Activated CD4-positive, alpha-beta T cell treated with anti-CD3 and anti-CD28 coated beads, Interleukin-2, amount 50 U/mL, for 16 hours (primary cell): ENCODE results near the gene SSPN.

ENCODE experiments used
- DNase-seq: peaks from one replicate; pipeline ENCODE4 v3.0.0-alpha.2; 2020

SSPN gene

DNA sequence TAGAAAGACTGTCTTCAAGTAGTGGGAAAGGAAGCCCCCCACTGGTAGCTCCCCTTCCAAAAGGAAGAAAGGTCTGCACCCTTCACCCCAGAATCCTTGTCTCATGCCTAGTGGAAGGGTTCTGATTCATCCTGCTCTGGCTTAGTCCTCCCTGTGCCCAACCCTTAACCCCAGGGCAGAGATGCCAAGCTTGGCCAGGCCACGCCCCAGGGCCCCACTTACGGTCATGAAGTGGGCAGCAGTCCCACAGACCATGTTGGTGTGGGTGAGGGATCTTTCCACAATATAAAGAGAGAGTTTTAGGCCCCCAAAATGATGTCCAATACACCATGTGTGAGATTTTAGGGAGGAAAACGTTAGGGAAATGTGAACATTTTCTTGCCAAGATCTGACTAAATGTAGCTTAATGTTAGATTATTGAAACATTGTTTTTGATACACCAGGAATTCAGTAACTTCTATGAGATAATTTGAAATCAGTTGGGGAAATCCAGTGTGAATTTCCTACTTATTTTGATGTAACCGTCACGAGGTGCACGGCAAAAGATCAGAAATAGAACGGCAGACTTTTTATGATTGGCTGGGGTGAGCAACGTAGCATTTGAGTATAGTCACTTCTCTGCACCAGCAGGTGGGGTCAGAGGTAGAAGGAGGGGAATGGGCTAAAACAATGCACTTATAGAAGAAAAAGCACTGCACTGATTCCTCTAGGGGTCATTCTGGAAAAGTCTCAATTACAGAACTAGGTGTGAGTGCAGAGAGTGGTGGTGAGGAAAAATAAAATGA, 8.2 kb upstream of the SSPN start:
- DNase-seq = no peak

DNA sequence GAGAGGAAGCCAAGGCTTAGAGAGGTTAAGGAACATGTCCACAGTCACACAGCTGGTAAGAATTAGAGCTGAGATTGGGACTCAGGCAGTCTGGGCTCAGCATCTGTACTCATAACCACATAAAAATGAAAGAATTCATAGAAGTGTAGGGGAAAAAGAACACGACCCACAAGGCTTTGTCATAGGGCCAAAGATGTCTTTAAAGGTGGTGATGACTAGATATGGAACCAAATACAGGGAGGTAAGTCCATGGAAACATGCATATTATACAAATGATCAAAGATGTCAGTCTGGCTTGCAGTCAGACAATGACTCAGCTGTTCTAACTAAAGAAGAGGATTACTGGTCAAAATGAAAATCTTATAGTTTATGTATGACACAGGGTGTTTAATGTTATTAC, 7.2 kb upstream of the SSPN start:
- DNase-seq = peak; percentile 18

DNA sequence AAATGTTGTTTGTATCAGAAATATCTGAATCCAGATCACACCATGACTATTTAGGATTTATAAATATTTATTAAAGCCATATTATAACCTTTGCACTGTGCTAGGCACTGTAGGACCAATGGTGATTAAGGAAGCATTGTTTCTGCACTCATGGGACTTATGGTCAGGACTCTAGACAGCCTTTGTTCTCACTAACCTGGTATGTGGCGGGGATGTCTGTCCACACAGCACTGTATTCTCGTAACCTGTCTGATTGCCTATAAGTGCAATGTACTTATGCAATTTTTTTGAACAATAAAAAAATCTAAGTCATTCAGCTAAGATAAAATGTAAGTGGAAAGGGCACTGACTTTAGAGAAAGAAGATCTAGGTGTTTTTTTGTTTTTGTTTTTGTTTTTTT, 6.7 kb upstream of the SSPN start:
- DNase-seq = no peak

DNA sequence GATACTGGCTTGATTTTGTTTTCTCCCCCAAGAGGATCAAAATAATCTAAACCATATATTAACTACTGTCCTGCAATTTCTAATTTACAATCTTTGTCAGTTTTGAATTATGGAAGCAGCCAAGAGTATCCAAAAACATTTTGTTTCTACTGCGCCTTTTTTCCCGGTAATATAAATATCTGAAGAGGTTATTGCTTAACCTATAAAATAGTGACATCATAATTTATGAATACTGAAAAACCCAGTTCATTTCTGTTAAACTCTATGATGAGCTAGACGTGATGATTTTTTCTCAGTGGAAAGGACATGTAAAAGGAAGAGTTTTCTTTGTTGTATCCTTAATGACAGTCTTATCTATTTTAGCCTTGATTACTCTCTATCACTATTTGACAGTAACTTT, 3.2 kb upstream of the SSPN start:
- DNase-seq = no peak

DNA sequence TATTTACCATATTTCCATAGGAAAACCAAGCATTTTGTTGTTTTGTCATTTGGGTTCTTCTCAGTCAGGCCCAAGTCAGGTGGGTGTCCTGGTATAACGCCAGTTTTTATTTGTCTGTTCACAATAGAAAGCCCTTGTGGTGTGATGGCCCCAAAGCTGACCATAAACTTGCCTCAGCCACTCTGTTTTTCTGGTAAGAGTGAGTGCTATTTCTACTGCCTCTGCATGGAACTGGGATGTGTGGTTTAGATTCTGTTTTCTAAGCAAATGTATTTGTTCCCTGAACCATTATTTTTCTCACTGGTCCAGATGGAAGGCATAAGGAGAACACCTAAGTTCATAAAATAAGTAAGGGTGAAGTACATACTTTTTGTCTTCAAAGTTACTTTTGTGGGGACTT, 1.8 kb upstream of the SSPN start:
- no peak for DNase-seq

DNA sequence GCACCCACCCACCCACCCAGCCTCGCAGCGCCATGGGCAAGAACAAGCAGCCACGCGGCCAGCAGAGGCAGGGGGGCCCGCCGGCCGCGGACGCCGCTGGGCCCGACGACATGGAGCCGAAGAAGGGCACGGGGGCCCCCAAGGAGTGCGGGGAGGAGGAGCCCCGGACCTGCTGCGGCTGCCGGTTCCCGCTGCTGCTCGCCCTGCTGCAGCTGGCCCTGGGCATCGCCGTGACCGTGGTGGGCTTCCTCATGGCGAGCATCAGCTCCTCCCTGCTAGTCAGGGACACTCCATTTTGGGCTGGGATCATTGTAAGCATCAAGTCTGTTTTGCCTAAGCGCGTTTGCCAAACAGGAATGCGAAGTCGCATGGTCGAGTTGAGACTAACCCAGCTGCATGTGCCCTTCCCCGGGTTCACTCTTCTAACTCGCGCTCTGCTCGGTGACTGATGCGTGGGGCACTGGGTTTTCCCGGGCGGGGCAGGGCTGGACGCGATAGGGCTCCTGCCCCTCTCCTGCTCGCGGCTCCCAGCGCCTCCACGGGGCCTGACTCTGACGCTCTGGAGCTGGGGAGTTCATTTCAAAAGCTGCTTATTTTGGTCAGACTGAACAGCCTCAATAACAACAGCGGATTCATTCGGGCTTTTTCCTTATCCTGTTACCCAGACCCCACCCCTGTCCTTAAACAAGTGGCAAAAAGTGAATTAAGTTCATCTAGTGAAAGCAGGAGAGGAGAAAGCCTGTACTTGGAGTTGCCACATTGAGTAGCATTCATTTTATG, 458 bp downstream of the SSPN start:
- no peak for DNase-seq

DNA sequence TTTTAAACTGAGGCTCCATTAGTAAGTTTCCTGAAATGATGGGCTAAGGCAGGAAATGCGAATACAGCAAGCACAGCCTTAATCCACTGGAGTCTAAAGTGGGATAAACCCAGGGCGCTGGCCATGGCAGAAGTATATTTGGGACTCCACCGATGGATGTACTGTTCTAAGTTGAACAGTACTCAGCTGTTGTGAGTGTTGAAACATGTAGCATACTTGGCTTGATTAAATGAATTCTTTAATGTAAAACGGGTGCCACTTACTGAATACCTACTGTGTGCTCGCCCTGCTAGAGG, 996 bp downstream of the SSPN start:
- no peak for DNase-seq

DNA sequence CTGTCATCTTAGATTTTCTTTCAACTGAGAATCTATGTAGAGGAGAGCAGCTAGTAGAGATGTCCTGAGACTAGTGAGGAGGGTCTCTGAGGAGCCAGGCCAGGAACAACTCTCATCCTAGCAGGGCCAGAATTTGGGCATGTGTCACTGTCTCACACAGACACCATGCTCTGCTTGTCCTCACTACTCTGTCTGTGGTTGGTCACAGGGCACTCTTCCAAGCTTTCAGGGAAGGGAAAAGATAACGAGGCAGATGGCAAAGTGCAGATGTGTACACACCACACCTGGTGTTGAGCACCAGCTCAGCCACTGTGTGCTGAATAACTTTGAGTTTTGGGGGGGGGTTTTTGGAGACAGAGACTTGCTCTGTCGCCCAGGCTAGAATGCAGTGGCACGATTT, 2.5 kb downstream of the SSPN start:
- DNase-seq = no peak

DNA sequence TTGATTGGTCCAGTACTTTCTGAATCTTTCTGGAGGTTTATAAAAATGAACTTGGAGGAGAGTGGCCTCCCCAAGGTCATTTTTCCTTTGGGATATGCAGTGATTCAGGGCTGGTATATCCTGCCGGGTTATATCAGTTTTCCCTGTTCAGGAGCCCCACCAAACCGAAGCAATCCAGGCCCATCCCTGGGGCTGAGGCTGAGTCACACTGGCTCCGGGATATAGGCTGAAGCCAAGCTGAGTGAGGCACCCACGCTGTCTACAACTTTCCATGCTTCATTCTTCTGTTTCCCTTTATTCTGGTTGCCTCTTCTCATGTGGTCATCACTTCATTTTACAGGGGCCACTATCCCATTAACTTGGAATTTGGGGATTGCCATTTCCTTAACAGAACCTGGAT, 3.4 kb downstream of the SSPN start:
- no peak for DNase-seq

DNA sequence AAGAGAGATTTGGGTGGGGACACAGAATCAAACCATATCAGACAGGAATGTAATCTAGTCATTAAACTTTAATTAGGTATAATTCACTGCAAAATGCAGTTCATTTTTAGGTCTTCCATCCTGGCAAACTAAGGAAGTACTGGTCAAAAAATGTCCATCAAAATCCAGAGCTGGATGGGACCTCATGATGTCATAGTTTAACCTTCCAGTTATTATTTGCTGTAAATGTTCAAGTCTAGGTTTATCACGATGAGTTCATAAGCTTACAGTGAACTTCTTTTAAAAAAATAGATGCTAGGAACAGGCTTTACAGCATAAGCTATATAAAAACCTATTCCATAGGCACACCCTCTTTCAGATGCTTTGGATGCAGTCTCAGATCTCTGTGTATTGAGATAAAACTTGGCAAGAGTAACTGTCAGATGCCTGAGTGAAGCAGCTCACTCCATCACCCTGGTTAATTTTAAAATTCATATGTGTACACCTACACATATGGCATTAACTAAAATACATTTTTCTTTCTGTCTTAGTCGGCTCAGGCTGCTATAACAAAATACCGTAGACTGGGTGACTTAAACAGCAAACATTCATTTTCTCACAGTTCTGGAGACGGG, 7.9 kb downstream of the SSPN start:
- DNase-seq = no peak

DNA sequence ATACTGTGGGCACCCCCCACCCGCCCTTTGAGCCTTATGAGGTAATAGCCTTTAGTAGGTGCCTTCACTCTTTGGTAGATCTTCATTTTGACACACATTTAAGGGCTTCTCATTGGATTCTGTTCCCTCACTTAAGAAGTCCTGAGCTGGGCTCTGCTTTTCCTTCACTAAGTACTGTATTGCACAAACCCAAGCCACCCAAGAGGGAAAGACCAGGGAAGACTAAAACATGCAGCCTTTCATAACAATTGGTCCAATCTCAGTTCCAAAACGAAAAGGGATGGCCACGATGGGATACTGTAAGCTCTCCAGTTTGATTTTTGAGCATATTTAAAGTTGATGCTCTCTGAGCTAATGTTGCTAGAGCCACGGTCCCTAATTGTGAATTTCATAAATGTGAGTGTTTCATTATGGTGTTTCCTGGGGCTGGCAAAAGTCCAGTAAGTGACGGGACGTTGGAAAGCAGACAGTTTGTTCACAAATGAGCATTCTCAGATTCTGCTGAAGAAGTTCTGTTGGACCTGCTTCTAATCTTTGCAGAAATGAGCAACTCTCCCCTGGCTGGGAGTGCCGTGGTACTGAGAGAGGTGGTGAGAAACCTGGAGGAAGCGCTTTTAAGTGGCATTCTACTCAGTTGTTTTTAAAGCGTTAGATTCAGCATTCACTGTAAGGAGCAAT, 9.4 kb downstream of the SSPN start:
- DNase-seq = no peak

DNA sequence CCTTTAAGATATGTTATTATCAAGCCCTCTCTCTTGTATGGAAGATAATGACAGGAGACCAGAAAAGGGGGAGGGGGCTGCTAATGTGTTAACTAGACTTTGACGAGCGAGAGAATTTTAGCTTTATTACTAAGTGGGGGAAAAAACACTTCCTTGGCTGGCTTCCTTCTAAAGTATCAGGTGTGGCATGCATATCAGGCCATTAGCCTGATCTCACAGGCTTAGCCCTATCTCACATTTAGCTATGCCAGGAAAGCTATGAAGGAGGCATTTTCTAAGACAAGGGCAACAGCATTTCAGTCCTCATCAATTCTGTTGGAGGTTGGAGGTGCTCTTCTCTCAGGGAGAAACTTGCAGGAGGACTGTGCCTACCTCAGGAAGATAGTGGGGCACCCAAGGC, 9.9 kb downstream of the SSPN start:
- no peak for DNase-seq

DNA sequence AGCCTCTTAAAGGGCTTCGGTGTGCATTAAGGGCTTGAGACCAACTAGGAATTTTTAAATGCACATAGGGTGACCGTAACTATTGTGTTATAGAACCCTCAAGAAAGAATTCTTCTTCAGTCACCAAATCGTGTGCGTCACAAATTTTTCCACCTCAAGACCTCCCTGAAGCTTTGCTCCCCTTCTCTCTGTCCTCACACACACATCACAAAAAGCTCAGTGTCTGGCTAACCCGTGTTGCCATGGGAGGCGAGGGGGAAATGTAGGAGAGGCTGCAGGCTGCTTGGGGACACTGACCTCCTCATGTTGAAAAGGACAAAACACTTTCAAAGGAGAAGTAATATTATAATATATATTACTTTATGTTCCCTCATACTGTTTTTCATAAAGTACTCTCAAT, 10.6 kb downstream of the SSPN start:
- no peak for DNase-seq

DNA sequence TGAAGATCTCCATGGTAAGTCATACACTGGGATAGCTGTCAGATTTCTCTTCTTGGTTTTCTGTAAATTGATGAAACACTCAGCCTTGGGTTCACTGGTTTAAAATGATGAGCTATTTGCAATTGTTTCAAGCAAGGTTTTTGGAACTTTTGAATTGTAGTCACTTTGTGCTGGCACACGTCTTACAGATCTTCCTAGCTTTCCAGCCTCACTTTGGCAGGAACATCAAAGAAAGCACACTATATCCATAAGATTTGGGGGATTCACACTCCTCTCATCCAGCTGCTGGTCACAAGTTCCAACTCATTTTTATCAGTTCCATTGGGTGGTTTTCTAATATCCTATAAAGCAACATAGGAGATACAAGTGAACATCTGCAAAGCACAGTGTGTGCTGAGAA, 16.0 kb downstream of the SSPN start:
- no peak for DNase-seq

DNA sequence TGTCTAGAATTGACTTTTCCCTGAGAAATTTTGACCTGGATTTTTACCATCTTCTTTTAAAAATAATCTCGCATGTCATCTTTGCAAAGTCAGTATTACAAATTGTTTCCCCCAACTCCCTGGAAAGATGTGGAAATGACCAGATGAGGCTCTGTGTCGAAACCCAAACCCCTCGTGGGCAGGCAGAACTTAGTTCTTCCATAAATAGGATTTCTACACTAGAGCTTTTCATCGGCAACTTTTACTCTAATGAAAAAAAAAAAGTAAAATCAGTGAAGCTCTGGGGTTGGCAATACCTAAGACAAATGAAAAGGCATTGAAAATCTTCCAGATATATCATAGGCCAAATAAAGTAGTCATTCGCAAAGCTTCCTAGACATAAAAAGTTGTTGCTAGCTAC, 17.0 kb downstream of the SSPN start:
- no peak for DNase-seq

DNA sequence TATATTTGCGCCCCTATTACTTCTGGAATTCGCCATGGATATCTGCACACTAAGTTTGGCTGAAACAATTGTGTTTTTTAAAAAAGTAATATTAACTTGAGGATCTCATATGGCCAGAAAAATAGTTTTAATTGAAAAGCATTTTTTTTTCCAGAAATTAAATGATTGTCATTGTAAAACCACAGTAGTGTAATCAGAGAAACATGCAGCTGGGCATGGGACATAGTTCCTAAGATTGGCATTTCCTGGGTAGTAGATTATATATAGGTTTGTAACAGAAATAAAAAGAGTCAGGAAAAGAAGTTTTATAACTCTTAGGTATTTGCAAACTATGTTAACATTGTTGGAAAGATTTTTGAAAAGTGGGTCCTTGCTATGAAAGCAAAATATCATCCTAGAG, 17.6 kb downstream of the SSPN start:
- DNase-seq = no peak

DNA sequence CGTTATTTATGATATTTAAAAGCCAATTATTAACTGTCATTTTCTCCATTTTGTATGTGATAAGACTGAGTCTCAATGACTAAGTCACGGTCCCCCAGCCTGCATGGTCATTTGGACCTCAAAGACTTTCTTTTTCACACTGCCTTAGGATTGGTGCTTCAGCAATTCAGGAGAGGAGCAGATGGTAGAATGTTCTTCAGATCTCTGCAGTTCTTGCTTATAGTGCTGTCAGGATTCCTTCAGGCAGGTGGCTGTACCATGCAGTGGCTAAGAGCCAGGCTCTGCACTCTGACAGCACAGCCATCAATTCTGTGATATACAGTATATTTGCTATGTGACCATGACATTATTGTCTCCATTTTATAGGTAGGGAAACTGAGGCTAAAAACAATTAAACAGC, 18.7 kb downstream of the SSPN start:
- no peak for DNase-seq

DNA sequence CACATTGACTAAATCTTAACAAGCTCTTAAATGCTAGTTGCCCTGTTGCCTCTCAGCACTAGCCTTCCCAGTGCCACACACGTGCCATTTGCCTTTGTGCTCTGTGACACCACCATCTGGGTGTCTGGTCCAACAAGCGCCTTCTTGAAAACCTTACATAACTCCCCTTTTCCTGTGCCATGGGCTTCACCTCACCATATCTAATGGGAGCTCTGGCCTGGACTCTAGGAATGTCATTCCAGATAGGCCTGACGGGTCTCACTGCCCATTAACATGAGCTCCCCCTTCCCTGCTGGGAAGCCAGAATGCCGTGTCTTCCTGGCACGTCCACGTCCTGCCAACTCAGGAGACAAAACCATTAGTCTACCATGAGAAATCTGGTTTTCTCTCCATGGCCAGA, 24.4 kb downstream of the SSPN start:
- no peak for DNase-seq

DNA sequence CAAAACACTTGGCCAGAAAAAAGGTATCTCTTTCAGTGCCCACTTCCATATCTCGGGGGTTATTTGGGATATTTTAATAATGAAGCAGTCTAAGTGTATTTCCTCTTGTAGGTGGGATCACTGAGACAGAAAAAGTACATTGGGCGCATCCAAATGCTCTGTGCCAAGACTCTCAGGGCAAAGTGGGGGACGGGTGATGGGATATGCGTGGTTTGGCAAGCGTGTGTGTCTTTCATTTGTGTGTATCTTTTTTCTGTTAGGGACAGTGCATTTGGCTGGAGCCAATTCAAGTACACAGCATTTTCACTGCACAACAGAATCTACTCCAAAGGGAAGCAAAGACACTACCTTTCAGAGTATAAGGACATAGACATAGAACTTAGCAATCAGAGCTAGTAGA, 29.3 kb downstream of the SSPN start:
- no peak for DNase-seq

DNA sequence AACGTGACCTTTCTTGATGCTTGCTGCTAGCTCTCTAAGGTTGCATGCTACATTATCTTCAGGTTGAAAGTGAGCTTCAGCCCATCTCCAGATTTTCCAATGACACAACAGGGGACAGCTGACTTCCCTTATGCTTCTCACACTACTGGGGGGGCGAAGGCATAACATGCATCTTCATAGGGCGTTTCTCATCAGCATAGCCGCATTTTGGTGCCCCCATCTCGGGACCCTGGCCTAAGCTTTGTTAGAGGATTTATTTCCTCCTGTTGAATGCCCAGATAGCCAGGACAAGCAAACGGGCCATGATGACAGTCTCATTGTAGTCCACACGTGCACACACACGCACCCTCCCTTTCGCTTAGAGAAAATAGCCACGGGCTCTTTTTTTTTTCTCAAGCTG, 30.7 kb downstream of the SSPN start:
- no peak for DNase-seq

DNA sequence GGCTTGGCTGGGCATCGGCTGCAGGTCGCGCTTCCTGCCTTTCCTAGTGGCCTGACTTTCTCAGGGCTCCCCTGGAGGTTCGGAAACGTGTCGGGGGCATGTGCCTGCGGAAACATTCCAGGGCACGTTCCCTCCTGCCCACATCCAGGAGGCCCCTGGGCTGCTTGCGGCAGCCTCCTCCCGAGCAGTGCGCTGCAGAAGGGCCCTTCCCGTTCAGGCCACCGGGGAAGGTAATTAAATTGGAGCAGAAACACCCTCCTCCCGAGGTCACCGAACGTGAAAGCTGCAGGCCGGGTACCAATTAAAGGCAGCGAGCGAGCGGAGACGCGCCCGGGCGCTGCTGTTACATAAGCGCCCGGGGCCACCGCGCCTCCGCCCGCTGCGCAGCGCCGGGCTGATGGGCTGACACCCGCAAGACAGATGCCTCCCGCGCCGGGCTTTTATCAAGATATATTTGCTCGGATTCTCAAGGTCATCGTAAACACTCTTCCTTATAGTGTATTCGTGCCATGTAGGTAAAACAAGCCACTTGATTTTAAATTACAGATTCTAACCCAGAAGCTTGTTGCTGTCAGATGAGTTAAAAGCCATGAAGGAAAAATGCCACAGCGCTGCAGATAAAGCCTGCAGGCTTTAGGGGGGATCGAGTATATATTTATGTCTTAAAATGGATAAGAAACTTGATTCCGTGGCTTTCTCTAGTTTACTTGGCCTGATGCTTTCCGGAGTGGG, 31.4 kb downstream of the SSPN start:
- DNase-seq = no peak

DNA sequence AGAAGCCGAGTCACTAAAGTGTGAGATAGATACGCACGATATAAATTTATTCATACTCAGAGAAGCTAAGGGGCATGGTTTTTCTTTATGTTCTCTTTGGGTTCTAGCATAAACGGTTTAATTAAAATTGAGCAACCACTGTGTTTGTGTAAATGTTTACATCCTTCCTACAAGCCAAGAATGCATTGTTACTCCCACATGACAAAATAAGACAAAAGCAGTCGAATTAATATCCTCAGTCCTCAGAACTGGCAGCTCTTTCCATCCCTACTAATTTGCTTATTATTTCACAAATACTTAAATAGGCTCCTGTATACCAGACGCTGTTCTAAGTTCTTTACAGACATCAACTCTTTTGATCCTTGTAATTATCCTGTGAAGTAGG, 32.0 kb downstream of the SSPN start:
- DNase-seq = no peak

DNA sequence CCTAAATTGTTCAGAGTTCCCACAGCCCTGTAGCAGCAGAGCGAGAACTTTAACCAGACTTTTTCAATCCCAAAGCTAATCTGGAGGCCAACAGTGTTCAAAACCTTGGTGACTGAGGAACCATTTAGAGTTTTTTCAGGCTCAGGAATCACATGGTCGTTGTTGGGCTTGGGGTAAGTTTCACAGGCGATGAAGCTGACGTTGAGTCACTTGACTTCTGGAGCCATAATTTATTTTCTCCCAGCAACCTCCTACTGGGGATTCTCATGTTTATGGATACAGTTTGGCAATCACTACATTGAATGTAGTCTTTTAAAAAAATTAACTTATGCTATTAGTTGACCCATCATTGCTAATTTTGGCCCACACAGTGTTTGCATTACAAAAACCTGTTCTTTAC, 34.5 kb downstream of the SSPN start:
- DNase-seq = no peak
